GM13976 (cell line): ENCODE results near the gene RBCK1.

ENCODE experiments used
- DNase-seq: peaks from one replicate; pipeline ENCODE4 v3.0.0; 2012; ENCODE audit warnings: low spot score
- in situ Hi-C: fragments of 300-500 bp; cut with MboI; formaldehyde crosslinking; loops from one replicate; pipeline ENCODE4 v1.12.0; 2022; ENCODE audit warnings: low sequenced_read_pairs, mixed read lengths, inconsistent platforms; ENCODE audit not compliant: unreplicated experiment
- TF ChIP-seq, protein P1 (sequence below): IDR thresholded peaks from 2 replicates; pipeline ENCODE4 v1.5.1; 2012; ENCODE audit warnings: borderline replicate concordance, mild to moderate bottlenecking; ENCODE audit not compliant: insufficient read depth; ENCODE audit errors: extremely low read depth, missing control alignments, control extremely low read depth

RBCK1 gene

DNA sequence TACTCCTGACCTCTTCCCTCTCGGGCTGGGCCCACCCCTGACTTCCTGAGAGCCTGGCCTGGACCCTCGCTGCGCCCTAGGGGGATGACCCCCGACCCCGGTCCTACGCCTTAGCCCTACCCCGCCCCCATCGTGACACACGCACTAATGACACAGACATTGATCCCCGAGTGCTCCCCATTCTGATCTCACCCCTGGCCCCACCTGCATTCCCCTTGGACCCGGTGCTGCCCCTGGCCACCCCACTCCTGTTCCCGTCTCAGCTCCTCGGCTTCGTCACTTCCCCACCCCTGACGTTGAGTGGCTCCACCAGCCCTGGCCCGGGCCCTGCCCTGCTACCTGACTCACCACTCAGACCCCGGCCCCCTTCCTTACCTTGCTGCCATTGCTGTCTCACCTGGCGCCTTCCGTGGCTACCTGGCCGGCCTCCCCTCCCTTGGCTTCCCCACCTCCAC is 12.1 kb downstream of the RBCK1 start:
- TF ChIP-seq, protein P1, sequence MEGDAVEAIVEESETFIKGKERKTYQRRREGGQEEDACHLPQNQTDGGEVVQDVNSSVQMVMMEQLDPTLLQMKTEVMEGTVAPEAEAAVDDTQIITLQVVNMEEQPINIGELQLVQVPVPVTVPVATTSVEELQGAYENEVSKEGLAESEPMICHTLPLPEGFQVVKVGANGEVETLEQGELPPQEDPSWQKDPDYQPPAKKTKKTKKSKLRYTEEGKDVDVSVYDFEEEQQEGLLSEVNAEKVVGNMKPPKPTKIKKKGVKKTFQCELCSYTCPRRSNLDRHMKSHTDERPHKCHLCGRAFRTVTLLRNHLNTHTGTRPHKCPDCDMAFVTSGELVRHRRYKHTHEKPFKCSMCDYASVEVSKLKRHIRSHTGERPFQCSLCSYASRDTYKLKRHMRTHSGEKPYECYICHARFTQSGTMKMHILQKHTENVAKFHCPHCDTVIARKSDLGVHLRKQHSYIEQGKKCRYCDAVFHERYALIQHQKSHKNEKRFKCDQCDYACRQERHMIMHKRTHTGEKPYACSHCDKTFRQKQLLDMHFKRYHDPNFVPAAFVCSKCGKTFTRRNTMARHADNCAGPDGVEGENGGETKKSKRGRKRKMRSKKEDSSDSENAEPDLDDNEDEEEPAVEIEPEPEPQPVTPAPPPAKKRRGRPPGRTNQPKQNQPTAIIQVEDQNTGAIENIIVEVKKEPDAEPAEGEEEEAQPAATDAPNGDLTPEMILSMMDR, result no peak
- in situ Hi-C loops, result no loop called here
- DNase-seq, result no peak

DNA sequence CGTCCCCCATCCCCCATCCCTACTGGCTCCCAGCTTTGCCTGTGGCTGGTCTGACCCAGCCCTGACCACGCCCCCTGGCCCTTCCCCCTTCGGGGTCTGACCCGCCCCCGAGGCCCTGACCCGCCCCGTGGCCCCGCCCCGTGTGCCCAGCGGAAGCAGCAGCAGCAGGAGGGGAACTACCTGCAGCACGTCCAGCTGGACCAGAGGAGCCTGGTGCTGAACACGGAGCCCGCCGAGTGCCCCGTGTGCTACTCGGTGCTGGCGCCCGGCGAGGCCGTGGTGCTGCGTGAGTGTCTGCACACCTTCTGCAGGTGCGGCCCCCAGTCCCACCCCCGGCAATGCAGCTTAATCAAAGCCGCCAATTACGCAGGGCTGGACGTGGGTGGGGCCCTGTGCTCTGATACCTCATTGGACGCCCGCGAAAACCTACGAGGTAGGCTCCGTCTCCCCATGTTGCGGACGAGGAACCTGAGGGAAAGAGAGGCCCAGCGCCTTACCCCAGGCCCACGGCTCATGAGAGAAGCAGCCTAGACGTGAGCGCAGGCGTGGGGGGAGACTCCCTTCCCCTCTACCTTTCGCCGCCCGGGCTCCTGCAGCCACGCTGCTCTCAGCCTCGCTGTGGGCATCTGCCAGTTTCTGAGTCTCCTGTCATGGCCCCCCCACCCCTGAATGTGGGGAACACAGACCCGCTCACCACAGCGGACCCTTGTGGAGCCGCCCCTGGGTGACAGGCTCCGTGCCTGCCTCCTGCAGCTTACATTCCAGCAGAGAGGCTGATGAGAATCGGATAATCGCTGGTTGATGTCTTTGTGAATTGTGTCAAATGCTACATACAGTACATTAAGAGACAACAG is 12.8 kb downstream of the RBCK1 start:
- TF ChIP-seq, protein P1, result no peak
- no peak for DNase-seq
- in situ Hi-C loops, result no loop called here

DNA sequence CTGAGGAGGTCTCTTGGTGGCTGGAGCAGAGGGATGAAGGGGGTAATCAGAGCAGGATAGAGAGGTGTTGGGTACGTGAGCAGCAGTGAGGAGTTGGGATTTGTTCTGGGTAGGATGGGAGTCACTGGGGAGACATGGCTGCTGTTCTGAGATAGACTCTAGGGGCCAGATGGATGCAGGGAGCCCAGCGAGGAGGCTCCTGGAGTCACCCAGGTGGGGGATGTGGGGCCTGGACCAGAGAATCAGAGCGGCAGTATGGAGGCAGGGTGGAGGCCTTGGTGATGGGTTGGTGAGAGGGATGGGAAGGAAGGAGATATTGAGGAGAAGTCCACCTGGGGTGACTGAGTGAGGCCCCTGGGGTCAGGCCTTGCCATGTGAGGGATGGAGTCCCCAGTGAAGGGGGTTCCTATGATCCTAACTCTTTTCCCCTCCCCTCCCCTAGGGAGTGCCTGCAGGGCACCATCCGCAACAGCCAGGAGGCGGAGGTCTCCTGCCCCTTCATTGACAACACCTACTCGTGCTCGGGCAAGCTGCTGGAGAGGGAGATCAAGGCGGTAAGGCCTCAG is 13.7 kb downstream of the RBCK1 start:
- in situ Hi-C loops, result no loop called here
- no peak for DNase-seq
- TF ChIP-seq, protein P1, result no peak

DNA sequence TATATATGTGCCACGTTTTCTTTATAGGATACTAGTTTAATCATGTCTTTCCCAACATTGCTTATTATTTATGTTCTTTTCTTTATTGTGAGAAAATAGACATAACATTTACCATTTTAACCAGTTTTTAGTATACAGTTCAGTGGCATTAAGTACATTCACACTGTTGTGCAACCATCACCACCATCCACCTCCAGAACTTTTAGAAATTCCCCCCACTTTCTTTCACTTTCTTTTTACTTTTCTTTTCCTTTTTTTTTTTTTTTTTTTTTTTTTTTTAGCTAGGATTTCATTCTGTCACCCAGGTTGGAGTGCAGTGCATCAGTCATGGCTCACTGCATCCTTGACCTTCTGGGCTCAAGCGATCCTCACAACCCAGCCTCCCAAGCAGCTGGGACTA is 18.5 kb downstream of the RBCK1 start:
- in situ Hi-C loops, result no loop called here
- no peak for DNase-seq
- TF ChIP-seq, protein P1, result no peak

DNA sequence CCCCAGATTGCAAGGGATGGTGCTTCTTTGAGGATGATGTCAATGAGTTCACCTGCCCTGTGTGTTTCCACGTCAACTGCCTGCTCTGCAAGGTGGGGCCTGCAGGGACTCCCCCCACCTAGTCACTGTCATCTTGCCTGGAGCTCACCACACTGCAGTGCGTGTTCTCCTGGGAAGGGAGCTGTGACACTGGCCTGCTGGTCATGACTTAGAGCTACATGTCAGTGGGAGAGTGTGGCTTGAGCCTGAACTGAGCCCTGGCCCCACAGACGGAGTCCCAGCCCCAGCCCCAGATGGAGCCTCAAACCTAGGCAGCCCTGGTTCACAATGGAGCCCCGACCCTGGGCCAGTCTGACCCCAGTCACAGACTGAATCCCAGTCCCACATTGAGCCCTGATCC is 19.3 kb downstream of the RBCK1 start:
- no peak for DNase-seq
- in situ Hi-C loops, result no loop called here
- TF ChIP-seq, protein P1, result no peak

DNA sequence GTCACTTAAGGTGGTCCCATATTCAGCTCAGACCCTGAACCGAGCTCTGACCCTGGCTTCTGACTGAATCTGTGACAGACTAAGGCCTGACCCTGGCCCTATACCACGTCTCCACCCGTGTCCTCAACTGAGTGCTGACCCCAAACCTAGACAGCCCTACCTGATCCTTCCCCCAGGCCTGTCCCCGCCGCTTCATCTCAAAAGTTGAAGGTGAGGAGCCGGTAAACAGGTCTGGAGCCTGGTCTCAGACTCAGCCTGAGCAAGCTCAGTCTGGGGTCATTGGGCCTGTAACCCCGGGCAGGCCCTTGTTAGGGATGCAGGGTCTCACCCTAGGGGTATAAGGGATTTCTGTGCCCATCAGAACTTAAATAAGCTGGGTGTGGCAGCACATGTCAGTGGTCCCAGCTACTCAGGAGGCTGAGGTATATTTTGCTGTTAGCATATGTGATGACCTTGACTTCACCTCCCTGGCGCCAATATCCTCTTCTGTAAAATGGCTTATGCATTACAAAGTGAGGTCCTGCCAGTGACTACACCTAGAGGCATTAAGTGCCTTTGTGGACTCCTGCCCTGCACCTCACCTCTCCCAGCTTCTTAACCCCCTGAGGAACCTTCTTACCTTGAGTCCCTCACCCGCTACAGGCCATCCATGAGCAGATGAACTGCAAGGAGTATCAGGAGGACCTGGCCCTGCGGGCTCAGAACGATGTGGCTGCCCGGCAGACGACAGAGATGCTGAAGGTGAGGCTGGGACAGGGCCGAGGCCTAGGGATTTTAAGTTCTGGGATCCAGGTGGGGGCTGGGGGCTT is 20.0 kb downstream of the RBCK1 start:
- no peak for DNase-seq
- in situ Hi-C loops, result no loop called here
- TF ChIP-seq, protein P1, result no peak
